ENCODE measurements around the gene GAREM2.

GAREM2 gene

GRCh38 chr2:26185954-26186770 is 13.3 kb downstream of the GAREM2 start:
- H3K4me3 Mint-ChIP-seq = peak overlapping the region; percentile 75 to 82
- peaks cover 0 to 7% of the 10 kb centered on the region in 2 donors for H3K4me1 Mint-ChIP-seq (ENCODE audit: low read depth in 2 of 2)
- no peaks in the 10 kb centered on the region for H3K9me3 Mint-ChIP-seq
- H3K27ac Mint-ChIP-seq = peak overlapping the region in 1 of 2 donors; percentile 10
- DNase-seq (no peak), ATAC-seq (replicated peaks) (no peak)
- H3K27me3 Mint-ChIP-seq = peaks cover 3 to 10% of the 10 kb centered on the region in 2 donors
- peaks cover 6% of the 10 kb centered on the region for H3K36me3 Mint-ChIP-seq (ENCODE audit: insufficient read depth)

GRCh38 chr2:26187114-26187513 is 14.2 kb downstream of the GAREM2 start:
- ATAC-seq (replicated peaks) = no peak

GRCh38 chr2:26187537-26188104 is 14.7 kb downstream of the GAREM2 start:
- ATAC-seq (replicated peaks) (no peak), DNase-seq (no peak)
- peaks cover 0 to 7% of the 10 kb centered on the region in 2 donors for H3K4me1 Mint-ChIP-seq (ENCODE audit: low read depth in 2 of 2)
- H3K9me3 Mint-ChIP-seq = no peaks in the 10 kb centered on the region
- H3K27ac Mint-ChIP-seq = no peak overlapping the region
- H3K36me3 Mint-ChIP-seq (ENCODE audit: insufficient read depth) = peaks cover 10% of the 10 kb centered on the region
- H3K4me3 Mint-ChIP-seq = no peak overlapping the region
- H3K27me3 Mint-ChIP-seq = no peaks in the 10 kb centered on the region

More at GRCh38 chr2:26187114-26187513, 14.2 kb downstream of the GAREM2 start:
- DNase-seq = no peak
- Mint-ChIP-seq H3K9me3 (no peaks in the 10 kb centered on the region), H3K27ac (no peak overlapping the region), H3K27me3 (peaks cover 0 to 2% of the 10 kb centered on the region in 2 donors), H3K4me3 (no peak overlapping the region), H3K4me1 (ENCODE audit: low read depth in 2 of 2) (peaks cover 0 to 7% of the 10 kb centered on the region in 2 donors), H3K36me3 (ENCODE audit: insufficient read depth) (peaks cover 6% of the 10 kb centered on the region)

GRCh38 chr2:26189123-26189522 is 16.2 kb downstream of the GAREM2 start:
- no peak for DNase-seq
- H3K27ac Mint-ChIP-seq = peak overlapping the region; percentile 56 to 64

GRCh38 chr2:26189751-26190150 is 16.9 kb downstream of the GAREM2 start:
- Mint-ChIP-seq H3K9me3 (no peaks in the 10 kb centered on the region), H3K27ac (peak overlapping the region in 1 of 2 donors; percentile 56), H3K27me3 (no peaks in the 10 kb centered on the region), H3K36me3 (ENCODE audit: insufficient read depth) (peaks cover 24% of the 10 kb centered on the region), H3K4me3 (no peak overlapping the region), H3K4me1 (ENCODE audit: low read depth in 2 of 2) (peaks cover 0 to 4% of the 10 kb centered on the region in 2 donors)
- DNase-seq (no peak), ATAC-seq (replicated peaks) (no peak)

More at GRCh38 chr2:26189123-26189522, 16.2 kb downstream of the GAREM2 start:
- H3K27me3 Mint-ChIP-seq = no peaks in the 10 kb centered on the region
- H3K4me3 Mint-ChIP-seq = no peak overlapping the region
- H3K9me3 Mint-ChIP-seq = no peaks in the 10 kb centered on the region
- ATAC-seq (replicated peaks) = no peak
- H3K36me3 Mint-ChIP-seq (ENCODE audit: insufficient read depth) = peaks cover 17% of the 10 kb centered on the region
- H3K4me1 Mint-ChIP-seq (ENCODE audit: low read depth in 2 of 2) = peaks cover 0 to 5% of the 10 kb centered on the region in 2 donors

GRCh38 chr2:26190369-26190768 is 17.5 kb downstream of the GAREM2 start:
- no peak for DNase-seq
- no peak for ATAC-seq (replicated peaks)
- Mint-ChIP-seq H3K27ac (no peak overlapping the region), H3K4me3 (no peak overlapping the region), H3K9me3 (no peaks in the 10 kb centered on the region), H3K27me3 (no peaks in the 10 kb centered on the region), H3K4me1 (ENCODE audit: low read depth in 2 of 2) (peaks cover 0 to 4% of the 10 kb centered on the region in 2 donors), H3K36me3 (ENCODE audit: insufficient read depth) (peaks cover 22% of the 10 kb centered on the region)

GRCh38 chr2:26191316-26192159 is 18.6 kb downstream of the GAREM2 start:
- Mint-ChIP-seq H3K4me3 (no peak overlapping the region), H3K36me3 (ENCODE audit: insufficient read depth) (peaks cover 20% of the 10 kb centered on the region), H3K27me3 (no peaks in the 10 kb centered on the region), H3K27ac (peak overlapping the region in 1 of 2 donors; percentile 83), H3K9me3 (no peaks in the 10 kb centered on the region), H3K4me1 (ENCODE audit: low read depth in 2 of 2) (no peaks in the 10 kb centered on the region)
- DNase-seq (no peak), ATAC-seq (replicated peaks) (no peak)

GRCh38 chr2:26193578-26194231 is 20.8 kb downstream of the GAREM2 start:
- no peak for ATAC-seq (replicated peaks)
- Mint-ChIP-seq H3K27ac (peak overlapping the region in 1 of 2 donors; percentile 67), H3K36me3 (ENCODE audit: insufficient read depth) (peaks cover 32% of the 10 kb centered on the region), H3K9me3 (no peaks in the 10 kb centered on the region), H3K27me3 (no peaks in the 10 kb centered on the region), H3K4me1 (ENCODE audit: low read depth in 2 of 2) (no peaks in the 10 kb centered on the region), H3K4me3 (no peak overlapping the region)
- no peak for DNase-seq

GRCh38 chr2:26195040-26195984 is 22.4 kb downstream of the GAREM2 start:
- Mint-ChIP-seq H3K4me1 (ENCODE audit: low read depth in 2 of 2) (no peaks in the 10 kb centered on the region), H3K36me3 (ENCODE audit: insufficient read depth) (peaks cover 39% of the 10 kb centered on the region), H3K4me3 (no peak overlapping the region), H3K9me3 (no peaks in the 10 kb centered on the region), H3K27me3 (no peaks in the 10 kb centered on the region), H3K27ac (peak overlapping the region in 1 of 2 donors; percentile 71)
- ATAC-seq (replicated peaks) = no peak
- DNase-seq = no peak

GRCh38 chr2:26196683-26197418 is 24.0 kb downstream of the GAREM2 start:
- no peaks in the 10 kb centered on the region for H3K9me3 Mint-ChIP-seq
- ATAC-seq (replicated peaks) (no peak), DNase-seq (no peak)
- H3K4me1 Mint-ChIP-seq (ENCODE audit: low read depth in 2 of 2) = no peaks in the 10 kb centered on the region
- H3K27me3 Mint-ChIP-seq = no peaks in the 10 kb centered on the region
- peaks cover 55% of the 10 kb centered on the region for H3K36me3 Mint-ChIP-seq (ENCODE audit: insufficient read depth)
- H3K27ac Mint-ChIP-seq = peak overlapping the region in 1 of 2 donors; percentile 79
- no peak overlapping the region for H3K4me3 Mint-ChIP-seq

GRCh38 chr2:26197516-26197915 is 24.6 kb downstream of the GAREM2 start:
- DNase-seq = no peak
- ATAC-seq (replicated peaks) = no peak
- no peaks in the 10 kb centered on the region for H3K4me1 Mint-ChIP-seq (ENCODE audit: low read depth in 2 of 2)
- H3K4me3 Mint-ChIP-seq = no peak overlapping the region
- peaks cover 57% of the 10 kb centered on the region for H3K36me3 Mint-ChIP-seq (ENCODE audit: insufficient read depth)
- H3K9me3 Mint-ChIP-seq = no peaks in the 10 kb centered on the region
- no peaks in the 10 kb centered on the region for H3K27me3 Mint-ChIP-seq
- H3K27ac Mint-ChIP-seq = peak overlapping the region in 1 of 2 donors; percentile 18
